CMK (cell line): ENCODE data around the gene LDLRAD4.

ENCODE experiments used
- DNase-seq: peaks from one replicate; pipeline ENCODE4 v3.0.0-alpha.2; 2010; ENCODE audit warnings: low read depth

Gene LDLRAD4

GRCh38 chr18:13309031-13309747, 90.6 kb downstream of the LDLRAD4 start:
- DNase-seq, result no peak

GRCh38 chr18:13309748-13310670, 91.4 kb downstream of the LDLRAD4 start:
- peak; percentile 63 for DNase-seq

GRCh38 chr18:13311193-13311592, 92.6 kb downstream of the LDLRAD4 start:
- DNase-seq, result no peak

DNA sequence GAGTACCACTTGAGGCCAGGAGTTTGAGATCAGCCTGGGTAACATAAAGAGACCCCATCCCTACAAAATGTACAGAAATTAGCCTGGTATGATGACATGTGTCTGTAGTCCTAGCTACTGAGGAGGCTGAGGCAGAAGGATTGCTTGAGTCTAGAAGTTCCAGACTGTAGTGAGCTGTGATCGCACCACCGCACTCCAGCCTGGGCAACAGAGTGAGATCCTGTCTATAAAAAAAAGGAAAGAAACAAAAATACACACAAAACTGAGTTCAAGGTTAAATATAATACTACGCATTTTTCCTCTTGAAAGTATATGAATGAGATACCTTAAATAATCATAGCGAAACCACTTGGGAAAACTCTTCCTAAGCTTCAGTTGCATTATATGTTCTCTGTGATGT, 94.0 kb downstream of the LDLRAD4 start:
- no peak for DNase-seq

GRCh38 chr18:13313006-13313686, 94.6 kb downstream of the LDLRAD4 start:
- DNase-seq, result peak; percentile 49

GRCh38 chr18:13315000-13315399, 96.4 kb downstream of the LDLRAD4 start:
- no peak for DNase-seq

- no peak for DNase-seq
These were observed 97.5 kb downstream of the LDLRAD4 start for GRCh38 chr18:13316063-13316462.

DNA sequence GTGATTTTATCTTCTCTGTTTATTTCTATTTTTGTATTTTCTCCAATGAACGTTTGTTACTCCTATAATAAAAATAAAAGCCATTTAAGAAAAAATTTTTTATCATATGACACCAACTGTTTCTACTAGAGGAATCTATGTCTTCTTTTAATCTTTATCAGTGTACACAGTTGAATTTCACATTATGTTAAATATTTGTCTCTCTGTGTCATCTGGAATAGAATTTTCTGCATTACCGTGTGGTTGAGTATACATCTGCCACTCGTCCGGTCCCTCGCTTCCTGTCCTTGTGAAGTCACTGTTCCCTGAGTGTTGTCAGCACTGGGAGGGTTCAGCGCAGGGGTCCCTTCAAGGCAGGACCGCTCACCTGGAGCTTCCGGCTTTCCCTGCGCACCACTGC, 99.2 kb downstream of the LDLRAD4 start:
- no peak for DNase-seq

GRCh38 chr18:13318731-13319501, 100.4 kb downstream of the LDLRAD4 start:
- DNase-seq, result no peak

- DNase-seq, result no peak
These were observed 101.1 kb downstream of the LDLRAD4 start for GRCh38 chr18:13319629-13320028.

DNA sequence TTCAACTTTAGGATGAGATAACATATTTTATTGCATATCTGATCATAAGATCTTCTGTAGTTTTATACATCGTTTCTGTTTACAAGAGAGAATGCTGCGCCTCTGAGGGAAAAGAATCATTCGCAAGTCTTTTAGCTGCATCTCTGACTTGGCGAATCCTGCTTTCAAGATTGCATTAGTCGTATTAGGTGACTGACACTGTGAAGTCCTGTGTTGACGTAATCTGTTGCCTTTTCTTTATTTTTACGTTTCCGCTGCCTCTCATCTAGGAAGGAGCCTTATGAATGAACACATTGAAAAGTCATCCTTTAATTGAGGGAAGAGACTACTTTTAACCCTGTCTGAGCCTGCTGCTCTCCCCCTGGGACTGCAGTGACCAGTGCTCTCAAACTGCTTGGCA, 101.5 kb downstream of the LDLRAD4 start:
- DNase-seq, result no peak

DNA sequence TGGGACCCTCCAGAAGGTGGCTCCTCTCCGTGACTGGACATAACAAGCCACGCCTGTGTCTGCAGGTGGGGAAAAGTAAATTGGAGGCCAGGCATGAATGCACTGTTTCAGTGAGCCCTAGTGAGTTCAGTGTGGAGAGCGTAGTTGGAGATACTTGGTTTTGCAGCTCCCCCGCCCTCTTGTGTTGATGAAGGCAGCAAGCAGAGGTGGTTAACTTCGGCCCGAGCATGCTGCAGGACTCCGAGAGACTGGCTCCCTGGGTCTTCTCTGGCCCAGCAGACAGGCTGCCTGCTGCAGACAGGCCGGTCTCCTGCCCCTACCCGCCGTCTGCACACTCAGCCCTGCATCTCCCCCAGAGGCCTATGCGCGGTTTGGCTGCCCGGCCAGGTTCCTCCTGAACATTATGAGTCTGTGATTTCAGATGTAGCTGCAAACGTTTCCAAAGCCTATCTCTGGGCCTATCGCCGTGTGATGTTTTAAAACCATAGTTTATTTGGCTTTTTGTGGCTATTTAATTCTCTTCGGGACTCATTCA, 102.4 kb downstream of the LDLRAD4 start:
- no peak for DNase-seq

- DNase-seq, result no peak
These were observed 103.4 kb downstream of the LDLRAD4 start for GRCh38 chr18:13321923-13322322.

DNA sequence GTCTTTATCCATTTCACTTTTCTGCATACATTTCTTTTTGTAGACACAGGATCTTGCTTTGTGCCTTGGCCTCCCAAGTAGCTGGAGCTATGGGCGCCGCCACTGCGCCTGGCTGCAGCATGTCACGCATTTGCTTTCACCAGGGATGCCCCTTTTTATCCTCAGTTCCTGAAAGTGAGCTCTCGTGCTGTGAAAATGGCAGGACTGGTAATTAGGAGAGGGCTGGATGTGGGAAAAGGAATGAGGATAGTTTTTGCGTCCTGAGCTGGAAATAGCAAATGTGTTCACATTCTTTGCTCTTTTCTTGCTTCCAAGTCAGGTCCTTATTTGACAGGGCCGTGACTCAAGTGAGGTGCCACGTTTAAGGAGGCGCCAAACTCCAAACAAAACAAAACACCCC, 104.6 kb downstream of the LDLRAD4 start:
- DNase-seq, result no peak

DNA sequence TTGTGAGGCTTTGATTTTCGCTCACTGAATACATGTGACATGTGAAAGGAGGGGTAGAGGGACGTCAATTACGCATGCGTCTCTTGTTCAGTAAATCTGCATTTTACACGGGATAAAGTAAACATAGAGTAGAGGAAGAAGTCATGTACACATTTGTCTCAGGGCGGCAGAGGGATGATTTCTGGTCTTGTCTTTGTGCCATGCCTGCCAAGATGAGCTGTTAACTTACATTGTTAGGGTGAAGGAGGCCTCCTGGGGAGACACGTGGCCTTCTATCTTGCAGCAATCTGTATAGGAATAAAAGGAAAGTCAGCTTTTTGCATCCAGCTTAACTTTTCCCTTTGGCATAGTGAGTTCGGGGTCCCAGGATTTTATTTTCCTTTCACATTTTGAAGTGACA, 106.3 kb downstream of the LDLRAD4 start:
- no peak for DNase-seq

GRCh38 chr18:13328213-13328612, 109.7 kb downstream of the LDLRAD4 start:
- no peak for DNase-seq

GRCh38 chr18:13330996-13331395, 112.4 kb downstream of the LDLRAD4 start:
- no peak for DNase-seq

GRCh38 chr18:13331846-13332245, 113.3 kb downstream of the LDLRAD4 start:
- DNase-seq, result no peak

DNA sequence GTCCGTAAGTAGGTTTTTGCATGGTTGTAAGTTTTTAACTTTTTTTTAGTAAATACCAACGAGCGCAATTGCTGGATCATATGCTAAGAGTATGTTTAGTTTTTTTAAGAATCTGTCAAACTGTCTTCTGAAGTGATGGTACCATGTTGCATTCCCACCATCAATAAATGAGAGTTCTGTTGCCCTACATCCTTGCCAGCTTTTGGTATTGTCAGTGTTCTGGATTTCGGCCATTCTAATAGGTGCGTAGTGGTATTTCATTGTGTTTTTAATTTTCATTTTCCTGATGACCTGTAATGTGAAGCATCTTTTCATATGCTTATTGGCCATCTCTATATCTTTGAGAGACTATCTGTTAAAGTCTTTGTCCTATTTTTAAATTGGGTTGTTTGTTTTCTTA, 114.3 kb downstream of the LDLRAD4 start:
- no peak for DNase-seq

DNA sequence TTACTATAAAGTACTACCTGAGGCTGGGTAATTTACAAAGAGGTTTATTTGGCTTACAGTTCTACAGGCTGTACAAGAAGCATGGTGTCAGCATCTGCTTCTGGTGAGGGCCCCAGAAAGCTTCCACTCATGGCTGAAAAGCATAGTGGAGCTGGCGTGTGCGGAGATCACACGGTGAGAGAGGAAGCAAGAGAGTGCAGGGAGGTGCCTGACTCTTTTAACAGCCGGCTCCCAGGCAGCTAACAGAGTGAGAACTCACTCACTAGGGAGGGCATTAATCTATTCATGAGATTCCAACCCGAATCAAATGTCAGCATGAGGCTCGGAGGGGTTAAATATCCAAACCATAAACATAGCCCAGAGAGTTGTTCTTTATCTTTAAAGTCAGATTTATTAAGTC, 117.3 kb downstream of the LDLRAD4 start:
- DNase-seq, result no peak

GRCh38 chr18:13336841-13337240, 118.3 kb downstream of the LDLRAD4 start:
- DNase-seq, result no peak

- DNase-seq, result no peak
These were observed 118.8 kb downstream of the LDLRAD4 start for GRCh38 chr18:13337369-13337768.
